Esophagus squamous epithelium (tissue), 4 donors: ENCODE results near the gene UBAP2L.

ENCODE experiments used
- POLR2A ChIP-seq, 4 donors: fragments of 450-650 bp; IDR thresholded peaks; one replicate each; pipeline ENCODE4 v1.6.1; 2017; ENCODE audit warnings: antibody characterized with exemption in 4 of 4, mild to moderate bottlenecking in 4 of 4, moderate library complexity in 3 of 4
- TF ChIP-seq, protein P1 (sequence below), 6 experiments: fragments of 450-650 bp in 4 of 6; fragments of 200-600 bp in 2 of 6; sonication (generic) in 2 of 6; IDR thresholded peaks; one replicate each; pipeline ENCODE4 v1.5.1; 2016 to 2019; ENCODE audit warnings: antibody characterized with exemption in 6 of 6, mild to moderate bottlenecking in 4 of 6, moderate library complexity in 4 of 6

DNA sequence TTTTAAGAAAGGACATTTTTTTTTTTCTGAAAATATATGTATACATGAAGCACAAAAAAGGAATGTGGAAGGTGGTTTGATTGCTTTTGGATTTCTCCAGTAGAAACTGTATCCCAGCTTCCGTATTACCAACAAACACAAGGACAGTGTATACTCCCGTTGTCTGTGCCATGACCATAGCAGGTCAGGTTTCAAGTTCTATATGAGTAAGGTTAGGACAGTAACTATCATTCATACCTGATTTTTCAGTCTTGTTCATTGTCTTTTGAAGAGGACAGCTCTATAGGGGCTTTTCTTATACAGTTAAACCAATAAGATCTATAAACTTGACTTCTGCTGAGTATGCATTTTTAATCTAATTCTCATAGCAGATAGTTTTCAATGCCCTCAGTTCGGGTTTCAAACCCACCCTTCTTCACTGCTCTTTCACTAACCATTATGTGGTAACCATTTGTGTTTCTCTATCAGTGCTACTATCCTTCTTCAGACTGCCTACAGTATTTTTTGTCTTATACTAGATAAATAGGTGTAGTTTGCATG is 19.6 kb downstream of the UBAP2L start:
- no peak for TF ChIP-seq POLR2A (IDR thresholded peaks at IDR 0.05)
- TF ChIP-seq, protein P1, sequence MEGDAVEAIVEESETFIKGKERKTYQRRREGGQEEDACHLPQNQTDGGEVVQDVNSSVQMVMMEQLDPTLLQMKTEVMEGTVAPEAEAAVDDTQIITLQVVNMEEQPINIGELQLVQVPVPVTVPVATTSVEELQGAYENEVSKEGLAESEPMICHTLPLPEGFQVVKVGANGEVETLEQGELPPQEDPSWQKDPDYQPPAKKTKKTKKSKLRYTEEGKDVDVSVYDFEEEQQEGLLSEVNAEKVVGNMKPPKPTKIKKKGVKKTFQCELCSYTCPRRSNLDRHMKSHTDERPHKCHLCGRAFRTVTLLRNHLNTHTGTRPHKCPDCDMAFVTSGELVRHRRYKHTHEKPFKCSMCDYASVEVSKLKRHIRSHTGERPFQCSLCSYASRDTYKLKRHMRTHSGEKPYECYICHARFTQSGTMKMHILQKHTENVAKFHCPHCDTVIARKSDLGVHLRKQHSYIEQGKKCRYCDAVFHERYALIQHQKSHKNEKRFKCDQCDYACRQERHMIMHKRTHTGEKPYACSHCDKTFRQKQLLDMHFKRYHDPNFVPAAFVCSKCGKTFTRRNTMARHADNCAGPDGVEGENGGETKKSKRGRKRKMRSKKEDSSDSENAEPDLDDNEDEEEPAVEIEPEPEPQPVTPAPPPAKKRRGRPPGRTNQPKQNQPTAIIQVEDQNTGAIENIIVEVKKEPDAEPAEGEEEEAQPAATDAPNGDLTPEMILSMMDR (IDR thresholded peaks at IDR 0.05): no peak
